Stomach smooth muscle (tissue), 2 donors: Measurements from ENCODE around the gene LY6G6D.

Experiments used
- H3K27ac ChIP-seq: one replicate; pipeline ENCODE4 v1.7.0; 2013; ENCODE audit warnings: mild to moderate bottlenecking, low read length, inconsistent platforms
- H3K27me3 ChIP-seq, 2 donors: one replicate each; pipeline ENCODE4 v1.7.0; 2013; ENCODE audit warnings: low read length in 2 of 2; ENCODE audit not compliant: insufficient read depth in 2 of 2, control insufficient read depth in 1 of 2
- H3K36me3 ChIP-seq, 2 donors: one replicate each; pipeline ENCODE4 v1.7.0; 2013; ENCODE audit warnings: low read length in 2 of 2; ENCODE audit not compliant: control insufficient read depth in 2 of 2, insufficient read depth in 2 of 2
- H3K4me1 ChIP-seq: one replicate; pipeline ENCODE4 v1.7.0; 2013; ENCODE audit warnings: low read length; ENCODE audit not compliant: control insufficient read depth, insufficient read depth
- H3K4me3 ChIP-seq, 2 donors: one replicate each; pipeline ENCODE4 v1.7.0; 2013; ENCODE audit warnings: low read length in 2 of 2
- H3K9ac ChIP-seq, 2 donors: one replicate each; pipeline ENCODE4 v1.7.0; 2013; ENCODE audit warnings: low read length in 2 of 2, mild to moderate bottlenecking in 1 of 2
- H3K9me3 ChIP-seq, 2 donors: one replicate each; pipeline ENCODE4 v1.7.0; 2013; ENCODE audit warnings: low read length in 2 of 2; ENCODE audit not compliant: control insufficient read depth in 2 of 2
- donor health status: healthy.
- donor health status: Pancreatic carcinoma.

LY6G6D gene

GRCh38 chr6:31729515-31729978 is 14.4 kb downstream of the LY6G6D start:
- Histone ChIP-seq H3K27ac (peak overlapping the region; percentile 93), H3K9me3 (no peaks in the 10 kb centered on the region), H3K9ac (peak overlapping the region; percentile 87 to 90), H3K36me3 (peaks cover 31 to 39% of the 10 kb centered on the region in 2 donors), H3K27me3 (no peaks in the 10 kb centered on the region), H3K4me1 (peaks cover 33% of the 10 kb centered on the region), H3K4me3 (peak overlapping the region; percentile 93)

- Histone ChIP-seq H3K4me1 (peaks cover 38% of the 10 kb centered on the region), H3K36me3 (peaks cover 31 to 37% of the 10 kb centered on the region in 2 donors)
Observed at GRCh38 chr6:31729979-31730630, 15.0 kb downstream of the LY6G6D start.

GRCh38 chr6:31730631-31731086 is 15.5 kb downstream of the LY6G6D start:
- peak overlapping the region in 1 of 2 donors; percentile 87 for H3K9ac ChIP-seq
- H3K4me3 ChIP-seq: peak overlapping the region; percentile 93
- no peaks in the 10 kb centered on the region for H3K9me3 ChIP-seq
- peaks cover 29 to 37% of the 10 kb centered on the region in 2 donors for H3K36me3 ChIP-seq
- peaks cover 44% of the 10 kb centered on the region for H3K4me1 ChIP-seq
- H3K27me3 ChIP-seq: no peaks in the 10 kb centered on the region
- H3K27ac ChIP-seq: peak overlapping the region; percentile 93

More at GRCh38 chr6:31729979-31730630, 15.0 kb downstream of the LY6G6D start:
- H3K9me3 ChIP-seq: no peaks in the 10 kb centered on the region
- no peaks in the 10 kb centered on the region for H3K27me3 ChIP-seq
- H3K4me3 ChIP-seq: peak overlapping the region; percentile 93
- H3K9ac ChIP-seq: peak overlapping the region; percentile 87 to 90
- H3K27ac ChIP-seq: peak overlapping the region; percentile 93

- Histone ChIP-seq H3K36me3 (peaks cover 22 to 27% of the 10 kb centered on the region in 2 donors), H3K4me1 (peaks cover 54% of the 10 kb centered on the region), H3K9me3 (no peaks in the 10 kb centered on the region), H3K27ac (no peak overlapping the region), H3K4me3 (no peak overlapping the region), H3K27me3 (no peaks in the 10 kb centered on the region), H3K9ac (no peak overlapping the region)
Observed at GRCh38 chr6:31732029-31732428, 16.9 kb downstream of the LY6G6D start.

- Histone ChIP-seq H3K36me3 (peaks cover 19 to 21% of the 10 kb centered on the region in 2 donors), H3K9ac (peak overlapping the region in 1 of 2 donors; percentile 82), H3K4me1 (peaks cover 46% of the 10 kb centered on the region), H3K27ac (peak overlapping the region; percentile 86), H3K4me3 (no peak overlapping the region), H3K9me3 (no peaks in the 10 kb centered on the region), H3K27me3 (no peaks in the 10 kb centered on the region)
Observed at GRCh38 chr6:31733734-31734133, 18.6 kb downstream of the LY6G6D start.

- Histone ChIP-seq H3K9ac (peak overlapping the region; percentile 82 to 93), H3K27ac (peak overlapping the region; percentile 86), H3K4me3 (peak overlapping the region; percentile 71 to 89), H3K4me1 (peaks cover 46% of the 10 kb centered on the region), H3K9me3 (no peaks in the 10 kb centered on the region), H3K27me3 (no peaks in the 10 kb centered on the region), H3K36me3 (peaks cover 19 to 21% of the 10 kb centered on the region in 2 donors)
Observed at GRCh38 chr6:31734247-31734820, 19.2 kb downstream of the LY6G6D start.

GRCh38 chr6:31734821-31735406 is 19.8 kb downstream of the LY6G6D start:
- Histone ChIP-seq H3K27ac (peak overlapping the region; percentile 86), H3K9me3 (no peaks in the 10 kb centered on the region), H3K4me3 (peak overlapping the region; percentile 71 to 89), H3K36me3 (peaks cover 19 to 21% of the 10 kb centered on the region in 2 donors), H3K4me1 (peaks cover 48% of the 10 kb centered on the region), H3K27me3 (no peaks in the 10 kb centered on the region), H3K9ac (peak overlapping the region; percentile 82 to 93)

- no peaks in the 10 kb centered on the region for H3K27me3 ChIP-seq
- peak within 1 kb of the TSS; percentile 82 to 93 for H3K9ac ChIP-seq
- H3K36me3 ChIP-seq: peaks cover 19 to 21% of the 10 kb centered on the region in 2 donors
- peak within 1 kb of the TSS; percentile 71 to 89 for H3K4me3 ChIP-seq
- peak within 1 kb of the TSS; percentile 86 for H3K27ac ChIP-seq
- H3K4me1 ChIP-seq: peaks cover 48% of the 10 kb centered on the region
- no peaks in the 10 kb centered on the region for H3K9me3 ChIP-seq
Observed at GRCh38 chr6:31736021-31736767, 21.0 kb downstream of the LY6G6D start, which contains the start of gene CLIC1. Gene CLIC1 (minus strand): TSS chr6:31736530. CDS start chr6:31736300, 230 bp downstream.

- Histone ChIP-seq H3K27me3 (no peaks in the 10 kb centered on the region), H3K9ac (peak overlapping the region; percentile 82 to 93), H3K4me1 (peaks cover 48% of the 10 kb centered on the region), H3K27ac (peak overlapping the region; percentile 86), H3K9me3 (no peaks in the 10 kb centered on the region), H3K4me3 (peak overlapping the region; percentile 71 to 89), H3K36me3 (peaks cover 16 to 17% of the 10 kb centered on the region in 2 donors)
Observed at GRCh38 chr6:31736768-31737314, 21.7 kb downstream of the LY6G6D start.
